ENCODE measurements around the gene PPP4R3A.
"Not testable (repeated sequence)": the region's sequence is repeated elsewhere in the genome, so short reads cannot be mapped to it uniquely, and the experiment has no call there.

PPP4R3A gene

GRCh38 chr14:91510171-91511042 lies at the start of gene PPP4R3A:
PPP4R3A (minus strand) TSS chr14:91510310; CDS start chr14:91509647, 663 bp downstream.
- peak; percentile 96 for DNase-seq

- no peak for DNase-seq
These were observed 45.4 kb upstream of the PPP4R3A start for GRCh38 chr14:91555531-91555930.

GRCh38 chr14:91554535-91555332 lies 44.6 kb upstream of the PPP4R3A start:
- DNase-seq = no peak

- DNase-seq = no peak
These were observed 38.0 kb upstream of the PPP4R3A start for GRCh38 chr14:91548108-91548507.

- no peak for DNase-seq
These were observed 36.0 kb upstream of the PPP4R3A start for GRCh38 chr14:91545946-91546716.

- no peak for DNase-seq
These were observed 35.1 kb upstream of the PPP4R3A start for GRCh38 chr14:91545204-91545603.

GRCh38 chr14:91536327-91536726 lies 26.2 kb upstream of the PPP4R3A start:
- no peak for DNase-seq

- not testable (repeated sequence) for DNase-seq
These were observed 23.9 kb upstream of the PPP4R3A start for GRCh38 chr14:91534059-91534458.

GRCh38 chr14:91533623-91534022 lies 23.5 kb upstream of the PPP4R3A start:
- DNase-seq = no peak

GRCh38 chr14:91523972-91524371 lies 13.9 kb upstream of the PPP4R3A start:
- DNase-seq = no peak

GRCh38 chr14:91521061-91521640 lies 11.0 kb upstream of the PPP4R3A start:
- no peak for DNase-seq

GRCh38 chr14:91520138-91520537 lies 10.0 kb upstream of the PPP4R3A start:
- DNase-seq = no peak

- no peak for DNase-seq
These were observed 9.3 kb upstream of the PPP4R3A start for GRCh38 chr14:91519239-91520036.

GRCh38 chr14:91516663-91517388 lies 6.7 kb upstream of the PPP4R3A start:
- no peak for DNase-seq

- DNase-seq = no peak
These were observed 5.9 kb upstream of the PPP4R3A start for GRCh38 chr14:91515979-91516378.

- no peak for DNase-seq
These were observed 903 bp upstream of the PPP4R3A start for GRCh38 chr14:91511043-91511383.

- peak; percentile 39 for DNase-seq
These were observed 286 bp downstream of the PPP4R3A start for GRCh38 chr14:91509878-91510170.

- no peak for DNase-seq
These were observed 830 bp downstream of the PPP4R3A start for GRCh38 chr14:91509083-91509877.

GRCh38 chr14:91508105-91508504 lies 2.0 kb downstream of the PPP4R3A start:
- DNase-seq = no peak

- DNase-seq = no peak
These were observed 3.9 kb downstream of the PPP4R3A start for GRCh38 chr14:91506226-91506625.
